Measurements from ENCODE around the gene CHD5.

CHD5 gene

DNA sequence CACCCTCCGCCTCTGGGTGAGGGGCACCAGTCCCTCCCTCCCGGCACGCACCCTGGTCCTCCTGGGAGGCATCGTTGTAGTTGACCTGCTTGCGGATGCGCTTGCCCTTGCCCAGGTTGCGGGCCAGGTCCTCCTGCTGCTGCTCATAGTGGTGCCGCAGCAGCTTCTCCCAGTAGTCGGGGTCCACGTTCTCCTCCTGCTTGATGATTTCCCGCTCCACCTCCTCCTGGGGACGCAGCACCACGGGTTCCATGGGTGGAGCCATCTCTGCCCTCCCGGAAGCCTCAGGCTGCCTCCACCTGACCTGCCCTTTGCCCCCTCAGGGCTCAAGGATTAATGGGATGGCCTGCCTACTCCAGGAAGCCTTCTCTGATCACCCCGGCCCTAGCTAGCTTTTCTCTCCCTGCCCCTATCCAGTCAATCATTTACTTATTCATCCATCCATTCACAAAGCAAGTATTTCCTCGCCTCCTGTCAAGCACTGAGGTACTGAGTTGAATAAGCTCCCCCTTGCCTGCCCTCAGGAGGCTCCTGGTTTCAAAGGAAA, 53.5 kb downstream of the CHD5 start:
- no peak overlapping the region for H3K9ac ChIP-seq (ENCODE audit: low read depth, low read length)
- WGBS: 90% methylated on average over 16 of the region's 16 CpGs
- no peak overlapping the region for H3K4me3 ChIP-seq (ENCODE audit: low read length)
- no peaks in the 10 kb centered on the region for H3K4me1 ChIP-seq (ENCODE audit: insufficient read depth, low read length)
- no peaks in the 10 kb centered on the region for H3K9me3 ChIP-seq (ENCODE audit: insufficient read depth, low read depth, low read length)
- H3K27me3 ChIP-seq (ENCODE audit: insufficient read depth, low read length): peaks cover 5% of the 10 kb centered on the region
- no peaks in the 10 kb centered on the region for H3K36me3 ChIP-seq (ENCODE audit: insufficient read depth, low read length)
- no peak overlapping the region for H3K27ac ChIP-seq (ENCODE audit: low read depth, low read length)

- Histone ChIP-seq H3K27me3 (ENCODE audit: insufficient read depth, low read length) (peaks cover 5% of the 10 kb centered on the region), H3K4me3 (ENCODE audit: low read length) (no peak overlapping the region), H3K4me1 (ENCODE audit: insufficient read depth, low read length) (no peaks in the 10 kb centered on the region), H3K9ac (ENCODE audit: low read depth, low read length) (no peak overlapping the region), H3K27ac (ENCODE audit: low read depth, low read length) (no peak overlapping the region), H3K36me3 (ENCODE audit: insufficient read depth, low read length) (no peaks in the 10 kb centered on the region), H3K9me3 (ENCODE audit: insufficient read depth, low read depth, low read length) (no peaks in the 10 kb centered on the region)
- 90% methylated on average over 12 of the region's 13 CpGs for WGBS
Observed at GRCh38 chr1:6126028-6126427, 54.1 kb downstream of the CHD5 start.

GRCh38 chr1:6125366-6125765, 54.8 kb downstream of the CHD5 start:
- H3K36me3 ChIP-seq (ENCODE audit: insufficient read depth, low read length): no peaks in the 10 kb centered on the region
- H3K4me3 ChIP-seq (ENCODE audit: low read length): no peak overlapping the region
- 85% methylated on average over 15 of the region's 15 CpGs for WGBS
- no peak overlapping the region for H3K9ac ChIP-seq (ENCODE audit: low read depth, low read length)
- H3K27ac ChIP-seq (ENCODE audit: low read depth, low read length): no peak overlapping the region
- H3K9me3 ChIP-seq (ENCODE audit: insufficient read depth, low read depth, low read length): no peaks in the 10 kb centered on the region
- H3K4me1 ChIP-seq (ENCODE audit: insufficient read depth, low read length): no peaks in the 10 kb centered on the region
- H3K27me3 ChIP-seq (ENCODE audit: insufficient read depth, low read length): peaks cover 5% of the 10 kb centered on the region

DNA sequence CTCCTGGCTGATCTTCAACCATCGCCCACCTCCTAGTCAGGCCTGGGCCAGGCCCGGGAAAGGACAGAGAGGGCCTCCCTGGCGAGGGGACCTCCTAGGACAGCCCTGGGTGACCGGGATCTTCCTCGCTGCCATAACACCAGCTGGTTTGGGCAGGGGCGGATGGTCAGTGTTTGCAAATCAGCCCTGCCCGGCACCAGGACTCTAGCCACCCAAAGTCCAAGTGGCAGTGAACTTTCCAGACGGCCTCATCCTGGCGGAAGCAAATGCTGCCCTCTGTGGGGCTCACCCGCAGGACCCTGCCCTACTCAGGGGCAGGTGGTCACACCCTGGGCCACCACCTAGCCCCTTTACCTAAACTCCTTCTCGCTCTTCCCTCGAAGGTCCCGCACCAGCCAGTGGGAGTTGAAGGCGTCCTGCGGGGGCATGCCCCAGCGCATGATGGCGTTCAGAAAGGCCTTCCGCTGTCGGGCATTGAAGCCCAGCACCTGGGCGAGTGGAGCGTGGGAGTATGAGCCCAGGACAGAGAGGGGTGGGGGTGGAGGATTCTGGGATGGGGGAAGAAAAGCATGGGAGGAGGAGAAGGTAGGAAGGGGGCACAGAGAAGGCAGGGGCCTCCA, 55.3 kb downstream of the CHD5 start:
- H3K4me1 ChIP-seq (ENCODE audit: insufficient read depth, low read length): no peaks in the 10 kb centered on the region
- 92% methylated on average over 21 of the region's 21 CpGs for WGBS
- no peak overlapping the region for H3K9ac ChIP-seq (ENCODE audit: low read depth, low read length)
- no peak overlapping the region for H3K27ac ChIP-seq (ENCODE audit: low read depth, low read length)
- H3K9me3 ChIP-seq (ENCODE audit: insufficient read depth, low read depth, low read length): no peaks in the 10 kb centered on the region
- H3K27me3 ChIP-seq (ENCODE audit: insufficient read depth, low read length): peaks cover 5% of the 10 kb centered on the region
- H3K4me3 ChIP-seq (ENCODE audit: low read length): no peak overlapping the region
- no peaks in the 10 kb centered on the region for H3K36me3 ChIP-seq (ENCODE audit: insufficient read depth, low read length)

GRCh38 chr1:6124341-6124740, 55.8 kb downstream of the CHD5 start:
- Histone ChIP-seq H3K9ac (ENCODE audit: low read depth, low read length) (no peak overlapping the region), H3K9me3 (ENCODE audit: insufficient read depth, low read depth, low read length) (no peaks in the 10 kb centered on the region), H3K4me1 (ENCODE audit: insufficient read depth, low read length) (no peaks in the 10 kb centered on the region), H3K27ac (ENCODE audit: low read depth, low read length) (no peak overlapping the region), H3K4me3 (ENCODE audit: low read length) (no peak overlapping the region), H3K36me3 (ENCODE audit: insufficient read depth, low read length) (no peaks in the 10 kb centered on the region), H3K27me3 (ENCODE audit: insufficient read depth, low read length) (peaks cover 5% of the 10 kb centered on the region)
- 92% methylated on average over 12 of the region's 12 CpGs for WGBS

DNA sequence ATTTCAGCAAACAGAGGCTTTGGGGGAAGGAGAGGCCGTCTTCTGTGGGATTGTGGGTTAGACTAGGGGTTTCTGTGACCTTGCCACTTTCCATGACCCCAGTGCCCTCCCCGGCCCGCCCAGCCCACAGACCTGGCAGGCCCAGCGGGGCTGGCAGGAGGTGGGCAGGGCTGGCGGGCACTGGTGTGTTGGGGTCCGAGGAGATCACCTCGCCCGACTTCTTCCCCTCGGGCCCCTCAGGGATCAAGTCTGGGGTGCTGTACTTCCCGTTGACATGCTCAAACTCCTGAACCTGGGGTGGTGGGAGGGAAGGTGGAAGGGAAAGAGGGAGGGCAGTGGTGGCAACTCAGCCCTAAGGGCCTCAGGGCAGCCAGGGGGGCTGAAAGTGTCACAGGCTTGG, 56.3 kb downstream of the CHD5 start:
- Histone ChIP-seq H3K4me3 (ENCODE audit: low read length) (no peak overlapping the region), H3K27me3 (ENCODE audit: insufficient read depth, low read length) (peaks cover 5% of the 10 kb centered on the region), H3K36me3 (ENCODE audit: insufficient read depth, low read length) (no peaks in the 10 kb centered on the region), H3K27ac (ENCODE audit: low read depth, low read length) (no peak overlapping the region), H3K9me3 (ENCODE audit: insufficient read depth, low read depth, low read length) (no peaks in the 10 kb centered on the region), H3K9ac (ENCODE audit: low read depth, low read length) (no peak overlapping the region), H3K4me1 (ENCODE audit: insufficient read depth, low read length) (no peaks in the 10 kb centered on the region)
- 95% methylated on average over 10 of the region's 10 CpGs for WGBS

- H3K9ac ChIP-seq (ENCODE audit: low read depth, low read length): no peak overlapping the region
- no peak overlapping the region for H3K27ac ChIP-seq (ENCODE audit: low read depth, low read length)
- no peaks in the 10 kb centered on the region for H3K36me3 ChIP-seq (ENCODE audit: insufficient read depth, low read length)
- WGBS: 96% methylated on average over 5 of the region's 7 CpGs
- no peaks in the 10 kb centered on the region; the same call in none of the 2 replicates for H3K27me3 ChIP-seq (ENCODE audit: insufficient read depth, low read length)
- H3K4me1 ChIP-seq (ENCODE audit: insufficient read depth, low read length): no peaks in the 10 kb centered on the region
- H3K9me3 ChIP-seq (ENCODE audit: insufficient read depth, low read depth, low read length): no peaks in the 10 kb centered on the region
- H3K4me3 ChIP-seq (ENCODE audit: low read length): no peak overlapping the region
Observed at GRCh38 chr1:6123083-6123482, 57.0 kb downstream of the CHD5 start.

- Histone ChIP-seq H3K27me3 (ENCODE audit: insufficient read depth, low read length) (no peaks in the 10 kb centered on the region; the same call in none of the 2 replicates), H3K9ac (ENCODE audit: low read depth, low read length) (no peak overlapping the region), H3K36me3 (ENCODE audit: insufficient read depth, low read length) (no peaks in the 10 kb centered on the region), H3K9me3 (ENCODE audit: insufficient read depth, low read depth, low read length) (peaks cover 7% of the 10 kb centered on the region; the same call in 1 of the 2 replicates), H3K4me1 (ENCODE audit: insufficient read depth, low read length) (no peaks in the 10 kb centered on the region), H3K27ac (ENCODE audit: low read depth, low read length) (no peak overlapping the region), H3K4me3 (ENCODE audit: low read length) (no peak overlapping the region)
- 94% methylated on average over 17 of the region's 17 CpGs for WGBS
Observed at GRCh38 chr1:6121651-6122370, 58.3 kb downstream of the CHD5 start.

DNA sequence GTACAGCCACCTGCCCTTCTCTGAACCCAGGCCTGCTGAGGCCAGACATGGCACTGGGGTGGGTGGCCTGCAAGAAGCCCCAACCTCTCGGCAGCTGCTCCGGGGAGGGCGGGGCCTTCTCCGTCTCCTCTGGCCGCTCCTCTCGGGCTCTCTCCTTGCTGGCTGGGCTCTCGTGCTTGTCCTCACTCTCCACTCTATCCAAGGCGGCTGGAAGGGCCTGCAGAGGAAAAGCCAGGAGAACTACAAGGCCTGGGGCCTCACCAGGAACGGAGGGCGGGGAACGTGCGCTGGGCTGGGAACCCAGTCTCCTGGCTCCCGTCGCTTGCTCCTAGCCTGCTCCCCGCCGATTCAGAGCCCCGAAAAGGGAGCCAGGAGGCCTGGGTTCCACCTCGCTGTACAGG, 59.1 kb downstream of the CHD5 start:
- H3K4me1 ChIP-seq (ENCODE audit: insufficient read depth, low read length): no peaks in the 10 kb centered on the region
- 92% methylated on average over 18 of the region's 18 CpGs for WGBS
- no peak overlapping the region for H3K9ac ChIP-seq (ENCODE audit: low read depth, low read length)
- peaks cover 11% of the 10 kb centered on the region; the same call in 1 of the 2 replicates for H3K9me3 ChIP-seq (ENCODE audit: insufficient read depth, low read depth, low read length)
- no peaks in the 10 kb centered on the region for H3K36me3 ChIP-seq (ENCODE audit: insufficient read depth, low read length)
- H3K27ac ChIP-seq (ENCODE audit: low read depth, low read length): no peak overlapping the region
- no peaks in the 10 kb centered on the region; the same call in 1 of the 2 replicates for H3K27me3 ChIP-seq (ENCODE audit: insufficient read depth, low read length)
- no peak overlapping the region for H3K4me3 ChIP-seq (ENCODE audit: low read length)

DNA sequence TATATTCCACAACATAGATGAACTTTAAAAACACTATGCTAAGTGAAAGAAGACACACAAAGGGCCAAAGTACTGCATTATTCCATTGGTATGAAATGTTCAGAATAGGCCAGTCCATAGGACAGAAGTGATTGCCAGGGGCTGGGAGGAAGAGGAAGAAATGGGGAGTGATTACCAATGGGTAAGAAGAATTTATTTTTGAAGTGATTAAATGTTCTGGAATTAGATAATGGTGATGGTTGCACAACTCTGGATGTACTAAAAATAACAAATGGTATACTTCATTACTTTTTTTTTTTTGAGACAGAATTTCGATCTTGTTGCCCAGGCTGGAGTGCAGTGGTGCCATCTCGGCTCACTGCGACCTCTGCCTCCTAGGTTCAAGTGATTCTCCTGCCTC, 61.7 kb downstream of the CHD5 start:
- WGBS: 100% methylated on average over 3 of the region's 3 CpGs
- Histone ChIP-seq H3K4me3 (ENCODE audit: low read length) (no peak overlapping the region), H3K9ac (ENCODE audit: low read depth, low read length) (no peak overlapping the region), H3K27ac (ENCODE audit: low read depth, low read length) (no peak overlapping the region), H3K9me3 (ENCODE audit: insufficient read depth, low read depth, low read length) (peaks cover 11% of the 10 kb centered on the region; the same call in 1 of the 2 replicates), H3K4me1 (ENCODE audit: insufficient read depth, low read length) (no peaks in the 10 kb centered on the region), H3K36me3 (ENCODE audit: insufficient read depth, low read length) (no peaks in the 10 kb centered on the region), H3K27me3 (ENCODE audit: insufficient read depth, low read length) (no peaks in the 10 kb centered on the region)

DNA sequence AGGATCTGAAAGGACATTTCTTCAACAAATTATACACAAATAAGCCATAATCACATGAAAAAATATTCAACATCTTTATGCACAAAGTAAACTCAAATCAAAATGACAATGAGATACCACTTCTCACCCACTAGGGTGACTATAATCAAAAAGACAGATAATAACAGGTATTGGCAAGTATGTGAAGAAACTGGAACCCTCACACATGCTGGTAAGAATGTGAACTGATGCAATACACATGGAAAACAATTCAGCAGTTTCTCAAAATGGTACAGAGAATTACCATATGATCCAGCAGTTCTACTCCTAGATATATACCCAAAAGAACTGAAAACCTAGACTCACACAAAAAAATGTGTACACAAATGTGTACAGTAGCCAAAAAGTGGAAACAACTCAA, 62.5 kb downstream of the CHD5 start:
- peaks cover 11% of the 10 kb centered on the region; the same call in 1 of the 2 replicates for H3K9me3 ChIP-seq (ENCODE audit: insufficient read depth, low read depth, low read length)
- no peaks in the 10 kb centered on the region for H3K4me1 ChIP-seq (ENCODE audit: insufficient read depth, low read length)
- no peaks in the 10 kb centered on the region for H3K27me3 ChIP-seq (ENCODE audit: insufficient read depth, low read length)
- no peak overlapping the region for H3K9ac ChIP-seq (ENCODE audit: low read depth, low read length)
- no peak overlapping the region for H3K4me3 ChIP-seq (ENCODE audit: low read length)
- H3K36me3 ChIP-seq (ENCODE audit: insufficient read depth, low read length): no peaks in the 10 kb centered on the region
- H3K27ac ChIP-seq (ENCODE audit: low read depth, low read length): no peak overlapping the region
